ENCODE measurements around the gene TBC1D28.
"Not testable (repeated sequence)": the region's sequence is repeated elsewhere in the genome, so short reads cannot be mapped to it uniquely, and the experiment has no call there.

The TBC1D28 gene

DNA sequence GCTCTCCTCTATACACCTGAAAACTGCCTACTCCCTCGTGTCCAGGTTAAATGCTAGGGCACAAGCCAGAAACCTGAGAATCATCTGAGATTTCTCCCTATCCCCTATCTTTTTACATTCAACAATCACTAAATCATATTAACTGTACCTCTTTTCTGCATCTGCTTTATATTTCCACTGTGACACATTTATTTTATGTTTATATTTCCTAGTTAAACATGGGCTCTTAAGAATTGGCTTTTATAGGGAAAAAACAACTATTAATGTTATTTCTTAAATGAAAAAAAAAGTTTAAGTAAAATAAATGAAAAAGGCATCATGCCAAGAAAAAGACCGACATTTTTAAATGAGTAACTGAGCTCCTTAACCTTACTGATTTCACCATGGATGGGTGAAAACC lies 26.6 kb downstream of the TBC1D28 start:
- not testable (repeated sequence) for H3K4me3 ChIP-seq (ENCODE audit: low read length, poor library complexity, severe bottlenecking); H3K9me2 ChIP-seq (replicated peaks; ENCODE audit: low read depth, low read length); H2AFZ ChIP-seq (ENCODE audit: low read length); H3K36me3 ChIP-seq (ENCODE audit: insufficient read depth, low read length); H3K9me3 ChIP-seq (ENCODE audit: insufficient read depth, low read depth, low read length); H3K27me3 ChIP-seq (ENCODE audit: insufficient read depth, low read length, poor library complexity, severe bottlenecking); H3K4me2 ChIP-seq (ENCODE audit: low read depth, low read length, poor library complexity, severe bottlenecking); H3K9ac ChIP-seq (ENCODE audit: low read depth, low read length, poor library complexity, severe bottlenecking); H3K4me1 ChIP-seq (ENCODE audit: insufficient read depth, low read length, poor library complexity, severe bottlenecking); H3K79me2 ChIP-seq (ENCODE audit: insufficient read depth, low read length); H3F3A ChIP-seq (ENCODE audit: low read depth); H4K20me1 ChIP-seq (ENCODE audit: insufficient read depth, low read length, poor library complexity, severe bottlenecking)

DNA sequence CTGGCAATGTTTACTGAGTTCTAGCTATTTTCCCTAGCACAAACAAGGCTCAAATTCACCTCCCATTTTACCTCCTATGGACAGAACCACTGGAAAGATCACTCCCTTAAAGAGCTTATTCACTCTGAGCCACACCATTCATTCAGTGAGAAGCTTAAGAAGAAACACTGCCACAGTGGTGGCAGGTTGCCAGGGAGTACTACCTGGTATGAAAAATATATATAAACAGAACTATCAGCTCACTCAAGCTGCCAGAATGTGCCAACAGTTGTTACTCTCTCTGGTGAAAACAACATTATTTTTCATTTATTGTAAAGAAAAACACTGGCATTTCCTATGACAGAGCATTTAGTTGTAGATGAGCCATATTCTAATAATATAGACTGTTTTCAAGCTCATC lies 31.2 kb downstream of the TBC1D28 start:
- H3K4me1 ChIP-seq (ENCODE audit: insufficient read depth, low read length, poor library complexity, severe bottlenecking); H3K4me3 ChIP-seq (ENCODE audit: low read length, poor library complexity, severe bottlenecking); H3K36me3 ChIP-seq (ENCODE audit: insufficient read depth, low read length); H3K9me3 ChIP-seq (ENCODE audit: insufficient read depth, low read depth, low read length); H2AFZ ChIP-seq (ENCODE audit: low read length); H3K79me2 ChIP-seq (ENCODE audit: insufficient read depth, low read length); H4K20me1 ChIP-seq (ENCODE audit: insufficient read depth, low read length, poor library complexity, severe bottlenecking); H3K9ac ChIP-seq (ENCODE audit: low read depth, low read length, poor library complexity, severe bottlenecking); H3K9me2 ChIP-seq (replicated peaks; ENCODE audit: low read depth, low read length); H3K27me3 ChIP-seq (ENCODE audit: insufficient read depth, low read length, poor library complexity, severe bottlenecking); H3K4me2 ChIP-seq (ENCODE audit: low read depth, low read length, poor library complexity, severe bottlenecking); H3F3A ChIP-seq (ENCODE audit: low read depth): not testable (repeated sequence)

DNA sequence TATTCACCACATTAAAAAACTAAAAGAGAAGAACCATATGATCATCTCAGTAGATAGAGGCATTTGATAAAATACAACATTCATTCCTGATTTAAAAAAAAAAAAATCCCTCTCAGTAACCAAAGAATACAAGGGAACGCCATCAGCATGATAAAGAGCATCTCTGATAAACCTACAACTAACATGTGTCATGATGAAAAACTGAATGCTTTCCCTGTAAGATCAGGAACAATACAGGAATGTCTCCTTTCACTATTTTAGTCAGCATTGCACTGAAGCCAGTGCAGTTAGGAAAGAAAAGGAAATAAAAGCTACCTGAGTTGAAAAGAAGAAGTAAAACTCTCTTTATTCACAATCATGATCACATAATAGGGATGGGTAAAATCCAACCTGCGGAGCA lies 51.1 kb downstream of the TBC1D28 start:
- not testable (repeated sequence) for H3K27me3 ChIP-seq (ENCODE audit: insufficient read depth, low read length, poor library complexity, severe bottlenecking); H3K4me1 ChIP-seq (ENCODE audit: insufficient read depth, low read length, poor library complexity, severe bottlenecking); H3K4me2 ChIP-seq (ENCODE audit: low read depth, low read length, poor library complexity, severe bottlenecking); H3K9me3 ChIP-seq (ENCODE audit: insufficient read depth, low read depth, low read length); H3K79me2 ChIP-seq (ENCODE audit: insufficient read depth, low read length); H3F3A ChIP-seq (ENCODE audit: low read depth); H2AFZ ChIP-seq (ENCODE audit: low read length); H3K36me3 ChIP-seq (ENCODE audit: insufficient read depth, low read length); H4K20me1 ChIP-seq (ENCODE audit: insufficient read depth, low read length, poor library complexity, severe bottlenecking); H3K9ac ChIP-seq (ENCODE audit: low read depth, low read length, poor library complexity, severe bottlenecking); H3K4me3 ChIP-seq (ENCODE audit: low read length, poor library complexity, severe bottlenecking); H3K9me2 ChIP-seq (replicated peaks; ENCODE audit: low read depth, low read length)
